ENCODE results near the gene UNKL.
A peak's percentile ranks its signal among the peaks of the same experiment; 100 is the strongest.

The UNKL gene

DNA sequence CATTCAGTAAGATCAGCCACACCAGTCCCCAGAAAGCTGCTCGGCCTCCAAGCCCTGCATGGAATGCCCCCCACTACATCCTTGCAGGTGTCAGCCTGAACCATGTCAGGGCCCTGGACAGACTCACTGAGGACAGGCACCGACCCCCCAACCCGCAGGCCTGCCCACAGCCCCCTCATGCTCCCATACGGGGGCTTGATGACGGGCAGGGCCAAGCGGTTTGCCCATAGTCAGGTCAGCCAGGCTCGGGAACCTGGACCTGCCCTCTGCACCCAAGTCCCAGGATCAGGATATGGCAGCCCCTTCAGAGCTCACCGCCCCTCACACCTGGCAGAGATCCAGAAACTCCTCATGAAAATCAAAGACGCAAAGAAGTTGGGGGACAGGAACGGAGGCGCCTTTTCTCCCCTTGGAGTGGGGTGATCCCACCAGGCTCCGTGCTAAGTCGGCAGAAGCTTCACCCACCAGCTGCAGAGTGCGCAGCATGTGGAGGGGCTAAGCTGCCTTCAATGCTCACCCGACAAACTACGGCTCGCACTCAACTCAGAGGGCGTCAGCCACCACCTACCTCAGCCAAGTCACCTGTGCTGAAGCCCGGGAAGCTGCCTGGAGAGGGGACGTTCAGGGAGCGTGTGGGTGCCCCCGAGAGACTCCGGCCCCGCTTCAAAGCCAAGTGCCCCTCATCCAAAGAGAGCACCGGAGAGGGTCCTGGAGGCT, 36.3 kb downstream of the UNKL start:
- peak overlapping the region; percentile 34 to 62 for H3K4me3 ChIP-seq (replicated peaks in 1 of 2; ENCODE audit: low read depth in 2 of 2, low read length in 2 of 2)
- TF ChIP-seq, protein P1, sequence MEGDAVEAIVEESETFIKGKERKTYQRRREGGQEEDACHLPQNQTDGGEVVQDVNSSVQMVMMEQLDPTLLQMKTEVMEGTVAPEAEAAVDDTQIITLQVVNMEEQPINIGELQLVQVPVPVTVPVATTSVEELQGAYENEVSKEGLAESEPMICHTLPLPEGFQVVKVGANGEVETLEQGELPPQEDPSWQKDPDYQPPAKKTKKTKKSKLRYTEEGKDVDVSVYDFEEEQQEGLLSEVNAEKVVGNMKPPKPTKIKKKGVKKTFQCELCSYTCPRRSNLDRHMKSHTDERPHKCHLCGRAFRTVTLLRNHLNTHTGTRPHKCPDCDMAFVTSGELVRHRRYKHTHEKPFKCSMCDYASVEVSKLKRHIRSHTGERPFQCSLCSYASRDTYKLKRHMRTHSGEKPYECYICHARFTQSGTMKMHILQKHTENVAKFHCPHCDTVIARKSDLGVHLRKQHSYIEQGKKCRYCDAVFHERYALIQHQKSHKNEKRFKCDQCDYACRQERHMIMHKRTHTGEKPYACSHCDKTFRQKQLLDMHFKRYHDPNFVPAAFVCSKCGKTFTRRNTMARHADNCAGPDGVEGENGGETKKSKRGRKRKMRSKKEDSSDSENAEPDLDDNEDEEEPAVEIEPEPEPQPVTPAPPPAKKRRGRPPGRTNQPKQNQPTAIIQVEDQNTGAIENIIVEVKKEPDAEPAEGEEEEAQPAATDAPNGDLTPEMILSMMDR (IDR thresholded peaks at IDR 0.05; ENCODE audit: low read depth, low read length), result no peak
- DNase-seq (ENCODE audit: low read depth in 2 of 2), result no peak

DNA sequence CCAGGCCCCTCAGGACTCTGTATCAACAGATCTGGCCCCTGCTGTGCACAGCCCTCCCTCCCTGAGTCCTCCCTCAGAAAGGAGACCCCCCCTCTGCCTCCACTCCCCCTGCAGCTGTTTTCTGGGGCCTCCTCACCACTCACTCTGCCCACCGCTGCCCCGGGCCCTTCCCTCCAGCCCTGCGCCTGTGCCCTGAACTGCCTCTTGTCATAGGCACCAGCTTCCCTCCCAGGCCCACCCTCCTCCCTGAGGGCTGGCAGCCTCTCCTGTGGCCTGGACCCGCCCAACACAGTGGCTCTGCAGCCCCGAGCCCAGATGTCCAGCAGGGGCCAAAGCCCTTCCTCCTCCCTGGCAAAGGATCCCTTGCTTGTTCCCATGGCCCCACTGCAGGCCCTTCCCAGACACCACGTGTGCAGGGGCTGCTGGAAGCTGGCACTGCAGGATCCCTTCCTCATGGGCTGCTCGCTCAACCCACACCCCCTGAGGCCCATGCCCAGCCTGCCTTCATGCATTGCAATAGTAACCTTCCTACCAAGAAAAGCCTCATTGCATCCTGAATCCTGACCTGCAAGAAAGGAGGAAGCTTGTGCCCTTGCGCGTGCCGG, 37.0 kb downstream of the UNKL start:
- no peak for DNase-seq (ENCODE audit: low read depth in 2 of 2)
- H3K4me3 ChIP-seq (replicated peaks in 1 of 2; ENCODE audit: low read depth in 2 of 2, low read length in 2 of 2), result no peak overlapping the region
- TF ChIP-seq, protein P1 (IDR thresholded peaks at IDR 0.05; ENCODE audit: low read depth, low read length), result no peak

DNA sequence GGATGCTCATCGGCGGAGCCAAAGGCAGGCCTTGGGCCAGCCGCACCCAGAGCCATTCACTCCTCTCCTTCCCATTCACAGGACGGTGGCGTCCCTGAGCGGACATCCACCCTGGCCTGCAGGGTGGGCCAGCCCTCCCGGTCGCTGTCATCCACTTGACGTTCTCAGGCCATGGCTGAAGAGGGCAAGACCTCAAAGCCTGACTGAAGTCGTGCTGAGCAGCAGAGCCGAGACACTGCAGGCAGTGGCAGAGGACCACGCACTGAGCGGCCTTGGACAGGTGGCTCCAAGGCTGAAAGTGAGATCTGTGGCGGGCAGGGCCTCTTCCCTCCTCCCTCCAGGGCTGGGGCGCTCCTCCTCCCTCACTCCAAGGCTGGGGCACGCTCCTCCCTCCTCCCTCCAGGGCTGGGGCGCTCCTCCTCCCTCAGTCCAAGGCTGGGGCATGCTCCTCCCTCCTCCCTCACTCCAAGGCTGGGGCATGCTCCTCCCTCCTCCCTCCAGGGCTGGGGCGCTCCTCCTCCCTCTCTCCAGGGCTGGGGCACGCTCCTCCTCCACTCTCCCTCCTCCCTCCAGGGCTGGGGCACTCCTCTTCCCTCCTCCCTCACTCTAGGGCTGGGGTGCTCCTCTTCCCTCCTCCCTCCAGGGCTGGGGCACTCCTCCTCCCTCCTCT, 38.6 kb downstream of the UNKL start:
- DNase-seq (ENCODE audit: low read depth in 2 of 2), result no peak
- no peak overlapping the region for H3K4me3 ChIP-seq (replicated peaks in 1 of 2; ENCODE audit: low read depth in 2 of 2, low read length in 2 of 2)
- TF ChIP-seq, protein P1 (IDR thresholded peaks at IDR 0.05; ENCODE audit: low read depth, low read length), result no peak

DNA sequence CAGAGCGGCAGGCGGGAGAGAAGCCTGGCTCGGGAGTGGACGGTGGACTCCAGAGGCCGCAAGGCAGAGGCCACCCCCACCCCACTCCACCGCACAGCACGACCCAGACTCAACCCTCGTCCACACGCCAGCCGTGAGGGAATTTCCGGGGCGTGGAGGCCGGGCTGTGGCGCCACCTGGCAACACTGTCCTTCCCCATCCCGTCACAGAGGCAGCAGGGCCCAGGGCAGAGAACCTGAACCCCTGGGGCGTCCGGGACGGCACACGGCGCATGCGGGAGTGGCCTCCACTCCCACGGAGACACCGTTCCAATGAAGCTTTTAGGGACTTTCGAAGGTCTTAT, 39.2 kb downstream of the UNKL start:
- no peak overlapping the region for H3K4me3 ChIP-seq (replicated peaks in 1 of 2; ENCODE audit: low read depth in 2 of 2, low read length in 2 of 2)
- no peak for DNase-seq (ENCODE audit: low read depth in 2 of 2)
- TF ChIP-seq, protein P1 (IDR thresholded peaks at IDR 0.05; ENCODE audit: low read depth, low read length), result no peak

- no peak overlapping the region for H3K4me3 ChIP-seq (replicated peaks in 1 of 2; ENCODE audit: low read depth in 2 of 2, low read length in 2 of 2)
- TF ChIP-seq, protein P1 (IDR thresholded peaks at IDR 0.05; ENCODE audit: low read depth, low read length), result no peak
- no peak for DNase-seq (ENCODE audit: low read depth in 2 of 2)
These were observed 39.8 kb downstream of the UNKL start for GRCh38 chr16:1374418-1375297.

DNA sequence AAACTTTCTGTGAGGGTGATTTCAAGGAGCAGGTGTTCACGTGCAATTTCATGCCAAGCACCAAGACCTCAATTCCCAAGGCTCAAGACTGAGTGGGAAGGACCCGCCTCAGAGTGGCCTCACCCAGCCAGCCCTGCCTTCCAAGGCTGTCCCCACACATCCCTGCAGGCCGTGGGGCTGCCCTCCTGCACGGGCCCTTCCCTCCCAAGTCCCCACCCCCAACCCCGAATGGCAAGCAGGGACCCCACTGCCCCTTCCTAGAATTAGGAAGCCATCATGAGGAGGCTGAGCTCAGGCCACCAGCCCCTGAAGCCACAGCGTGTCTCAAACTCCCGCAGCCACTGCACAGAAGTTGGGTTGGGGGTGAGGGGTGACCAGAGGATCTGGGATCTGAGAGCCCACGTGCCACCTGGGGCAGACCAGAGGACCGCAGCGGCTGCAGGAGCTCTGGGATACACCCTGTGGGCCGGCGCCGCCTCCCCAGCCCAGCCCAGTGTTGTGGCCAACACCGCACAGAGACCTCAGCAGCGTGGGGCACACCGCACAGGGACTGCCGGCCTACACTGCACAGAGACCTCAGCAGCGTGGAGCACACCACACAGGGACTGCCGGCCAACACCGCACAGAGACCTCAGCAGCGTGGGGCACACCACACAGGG, 42.1 kb downstream of the UNKL start:
- no peak overlapping the region for H3K4me3 ChIP-seq (replicated peaks in 1 of 2; ENCODE audit: low read depth in 2 of 2, low read length in 2 of 2)
- no peak for DNase-seq (ENCODE audit: low read depth in 2 of 2)
- TF ChIP-seq, protein P1 (IDR thresholded peaks at IDR 0.05; ENCODE audit: low read depth, low read length), result no peak

Data from cardiac fibroblast (primary cell).